PC-3 (cell line): ENCODE data around the gene PLPP1. TPM values are rescaled to one million over a fixed set of nuclear protein-coding genes. Genes with fewer than 3 reads are reported as not detected.
"Not testable (repeated sequence)": the region's sequence is repeated elsewhere in the genome, so short reads cannot be mapped to it uniquely, and the experiment has no call there.

Experiments used
- ATAC-seq: fragments of 200-7000 bp; cut with Tn5 transposase; 2 replicates; pipeline ENCODE4 v1.9.1; 2020; ENCODE audit warnings: mild to moderate bottlenecking, moderate library complexity
- BruUV-seq: library from RNA; stranded (reverse); fragments of 400-500 nt; replicated peaks from 2 replicates; lab custom pipeline; 2021; lab: Mats Ljungman, UMichigan
- CTCF ChIA-PET: fragments of 300-600 bp; sonication (Branson Sonifier 250); formaldehyde crosslinking; loops from one replicate; lab custom pipeline; 2022; ENCODE audit warnings: antibody characterized with exemption; lab: Charles Lee
- POLR2A ChIA-PET: fragments of 300-600 bp; sonication (Branson Sonifier 250); formaldehyde crosslinking; loops from one replicate; lab custom pipeline; 2022; ENCODE audit warnings: antibody characterized with exemption; ENCODE audit not compliant: unreplicated experiment; lab: Charles Lee
- DNase-seq: peaks from one replicate; pipeline ENCODE4 v3.0.0-alpha.2; 2015
- H2AFZ ChIP-seq: fragments of 300-600 bp; sonication (generic); 2 replicates; pipeline ENCODE4 v1.6.0; 2016; ENCODE audit warnings: antibody characterized with exemption, low read length
- H3F3A ChIP-seq: fragments of 300-600 bp; sonication (generic); one replicate; pipeline ENCODE4 v1.6.0; 2017; ENCODE audit warnings: antibody characterized with exemption, low read length, control low read depth, mild to moderate bottlenecking; ENCODE audit not compliant: unreplicated experiment
- H3K27ac ChIP-seq: fragments of 300-600 bp; sonication (generic); 2 replicates; pipeline ENCODE4 v1.5.1; 2016; ENCODE audit warnings: mild to moderate bottlenecking, low read length
- H3K27me3 ChIP-seq: fragments of 300-600 bp; sonication (generic); 2 replicates; pipeline ENCODE4 v1.6.1; 2016; ENCODE audit warnings: low read length, mixed read lengths
- H3K36me3 ChIP-seq: fragments of 300-600 bp; sonication (generic); 2 replicates; pipeline ENCODE4 v1.6.1; 2016; ENCODE audit warnings: low read depth, mixed run types, low read length, mixed read lengths
- H3K4me1 ChIP-seq: fragments of 300-600 bp; sonication (generic); 2 replicates; pipeline ENCODE4 v1.5.1; 2016; ENCODE audit warnings: low read length; ENCODE audit not compliant: insufficient read depth
- H3K4me2 ChIP-seq: fragments of 300-600 bp; sonication (generic); 2 replicates; pipeline ENCODE4 v1.6.0; 2016; ENCODE audit warnings: low read length
- H3K4me3 ChIP-seq: fragments of 300-600 bp; sonication (generic); 2 replicates; pipeline ENCODE4 v1.5.1; 2016; ENCODE audit warnings: mild to moderate bottlenecking, low read length, mixed read lengths
- H3K79me2 ChIP-seq: fragments of 300-600 bp; sonication (generic); 2 replicates; pipeline ENCODE4 v1.6.1; 2017; ENCODE audit warnings: low read length, mixed read lengths
- H3K9ac ChIP-seq: fragments of 300-600 bp; sonication (generic); 2 replicates; pipeline ENCODE4 v1.6.0; 2016; ENCODE audit warnings: mild to moderate bottlenecking, low read length
- H3K9me2 ChIP-seq: fragments of 300-600 bp; sonication (generic); replicated peaks from 2 replicates; pipeline ENCODE4 v1.6.1; 2016; ENCODE audit warnings: mixed run types, low read length, mixed read lengths
- H3K9me3 ChIP-seq: fragments of 300-600 bp; sonication (generic); 2 replicates; pipeline ENCODE4 v1.6.1; 2016; ENCODE audit warnings: low read length, mixed read lengths
- H4K20me1 ChIP-seq: fragments of 300-600 bp; sonication (generic); 2 replicates; pipeline ENCODE4 v1.6.1; 2016; ENCODE audit warnings: low read length, mixed read lengths
- CTCF ChIP-seq: fragments of 300-600 bp; sonication (generic); conservative IDR thresholded peaks from 2 replicates; pipeline ENCODE4 v1.5.1; 2017; ENCODE audit warnings: antibody characterized with exemption, low read depth, mild to moderate bottlenecking, low read length
- EZH2 ChIP-seq: fragments of 300-600 bp; sonication (generic); IDR thresholded peaks from one replicate; pipeline ENCODE4 v1.6.1; 2017; ENCODE audit warnings: antibody characterized with exemption, mild to moderate bottlenecking, low read length; ENCODE audit not compliant: unreplicated experiment
- EZH2phosphoT487 ChIP-seq: fragments of 300-600 bp; sonication (generic); IDR thresholded peaks from 2 replicates; pipeline ENCODE4 v1.6.1; 2018; ENCODE audit warnings: mild to moderate bottlenecking, antibody characterized with exemption, low read length, borderline replicate concordance
- intact Hi-C: fragments of 100-400 bp; cut with micrococcal nuclease; formaldehyde crosslinking; loops from 2 replicates; pipeline ENCODE4 v1.9.0; 2023
- total RNA-seq: library from RNA; depleted of rRNA; stranded (reverse); fragments of >200 nt; gene quantifications from 2 replicates; pipeline ENCODE4 v1.2.3, GENCODE V29; 2014

The PLPP1 gene
- total RNA-seq, 1 experiment from 2014 or later, result 16.2 TPM

GRCh38 chr5:55507574-55507973 is 27.2 kb downstream of the PLPP1 start:
- Histone ChIP-seq H3K9ac (no peak overlapping the region), H3K4me2 (no peak overlapping the region), H3K27me3 (no peaks in the 10 kb centered on the region), H3K79me2 (no peaks in the 10 kb centered on the region), H3K27ac (no peak overlapping the region), H3K4me3 (no peak overlapping the region), H3K9me3 (no peaks in the 10 kb centered on the region), H2AFZ (no peak overlapping the region), H3K36me3 (no peaks in the 10 kb centered on the region), H3F3A (no peaks in the 10 kb centered on the region), H3K4me1 (peaks cover 32% of the 10 kb centered on the region), H3K9me2 (no peaks in the 10 kb centered on the region), H4K20me1 (no peaks in the 10 kb centered on the region)
- ChIA-PET POLR2A (no interaction called here), CTCF (no interaction called here)
- DNase-seq (no peak), ATAC-seq (no peak)
- no TSS peak for BruUV-seq
- intact Hi-C loops, result no loop called here
- TF ChIP-seq EZH2, result no peak
- no peak for TF ChIP-seq CTCF
- no peak for TF ChIP-seq EZH2phosphoT487

GRCh38 chr5:55505711-55506110 is 29.1 kb downstream of the PLPP1 start:
- H2AFZ ChIP-seq, H3K4me2 ChIP-seq, H4K20me1 ChIP-seq, H3F3A ChIP-seq, H3K9ac ChIP-seq, H3K27ac ChIP-seq, H3K9me2 ChIP-seq, H3K27me3 ChIP-seq, H3K9me3 ChIP-seq, ATAC-seq, BruUV-seq, H3K36me3 ChIP-seq, DNase-seq, H3K4me3 ChIP-seq, intact Hi-C loops, POLR2A ChIA-PET, CTCF ChIA-PET, H3K79me2 ChIP-seq: not testable (repeated sequence)
- H3K4me1 ChIP-seq, result peaks cover 28% of the 10 kb centered on the region

GRCh38 chr5:55503917-55504316 is 30.8 kb downstream of the PLPP1 start:
- H3K4me2 ChIP-seq, H4K20me1 ChIP-seq, H3K27ac ChIP-seq, ATAC-seq, intact Hi-C loops, H3K79me2 ChIP-seq, H2AFZ ChIP-seq, BruUV-seq, H3F3A ChIP-seq, POLR2A ChIA-PET, H3K4me3 ChIP-seq, DNase-seq, CTCF ChIA-PET, H3K9me3 ChIP-seq, H3K9ac ChIP-seq, H3K9me2 ChIP-seq, H3K36me3 ChIP-seq, H3K4me1 ChIP-seq, H3K27me3 ChIP-seq: not testable (repeated sequence)

GRCh38 chr5:55502759-55503158 is 32.0 kb downstream of the PLPP1 start:
- intact Hi-C loops, result no loop called here
- H3K9me3 ChIP-seq, result no peaks in the 10 kb centered on the region
- H3K4me1 ChIP-seq, result no peaks in the 10 kb centered on the region
- H3K79me2 ChIP-seq, result no peaks in the 10 kb centered on the region
- ChIA-PET CTCF (no interaction called here), POLR2A (no interaction called here)
- TF ChIP-seq EZH2, result no peak
- TF ChIP-seq CTCF, result no peak
- no peak for TF ChIP-seq EZH2phosphoT487
- H3K9ac ChIP-seq, result no peak overlapping the region
- no peak overlapping the region for H3K4me2 ChIP-seq
- ATAC-seq (no peak), DNase-seq (no peak)
- H3K36me3 ChIP-seq, result no peaks in the 10 kb centered on the region
- H2AFZ ChIP-seq, result no peak overlapping the region
- H3K27me3 ChIP-seq, result no peaks in the 10 kb centered on the region
- H3K27ac ChIP-seq, result no peak overlapping the region
- BruUV-seq, result no TSS peak
- no peaks in the 10 kb centered on the region for H3K9me2 ChIP-seq
- H3F3A ChIP-seq, result no peaks in the 10 kb centered on the region
- H3K4me3 ChIP-seq, result no peak overlapping the region
- no peaks in the 10 kb centered on the region for H4K20me1 ChIP-seq
